Upper lobe of left lung (tissue), 4 donors: ENCODE data around the gene RNPS1.

ENCODE experiments used
- EP300 ChIP-seq, 4 donors: sonication (generic); formaldehyde crosslinking; IDR thresholded peaks; one replicate each; pipeline ENCODE4 v1.5.1; 2017; ENCODE audit warnings: antibody characterized with exemption in 4 of 4, control low read depth in 2 of 4
- POLR2AphosphoS5 ChIP-seq, 2 donors: sonication (generic); formaldehyde crosslinking; IDR thresholded peaks; one replicate each; pipeline ENCODE4 v1.5.1; 2017; ENCODE audit warnings: antibody characterized with exemption in 2 of 2
- TF ChIP-seq, protein P1 (sequence below), 6 experiments: fragments of 450-650 bp in 4 of 6; fragments of 200-600 bp in 2 of 6; sonication (generic) in 2 of 6; IDR thresholded peaks; one replicate each; pipeline ENCODE4 v1.5.1; 2016 to 2019; ENCODE audit warnings: antibody characterized with exemption in 6 of 6

GRCh38 chr16:2267913-2268666, at the start of gene RNPS1:
- TF ChIP-seq, protein P1, sequence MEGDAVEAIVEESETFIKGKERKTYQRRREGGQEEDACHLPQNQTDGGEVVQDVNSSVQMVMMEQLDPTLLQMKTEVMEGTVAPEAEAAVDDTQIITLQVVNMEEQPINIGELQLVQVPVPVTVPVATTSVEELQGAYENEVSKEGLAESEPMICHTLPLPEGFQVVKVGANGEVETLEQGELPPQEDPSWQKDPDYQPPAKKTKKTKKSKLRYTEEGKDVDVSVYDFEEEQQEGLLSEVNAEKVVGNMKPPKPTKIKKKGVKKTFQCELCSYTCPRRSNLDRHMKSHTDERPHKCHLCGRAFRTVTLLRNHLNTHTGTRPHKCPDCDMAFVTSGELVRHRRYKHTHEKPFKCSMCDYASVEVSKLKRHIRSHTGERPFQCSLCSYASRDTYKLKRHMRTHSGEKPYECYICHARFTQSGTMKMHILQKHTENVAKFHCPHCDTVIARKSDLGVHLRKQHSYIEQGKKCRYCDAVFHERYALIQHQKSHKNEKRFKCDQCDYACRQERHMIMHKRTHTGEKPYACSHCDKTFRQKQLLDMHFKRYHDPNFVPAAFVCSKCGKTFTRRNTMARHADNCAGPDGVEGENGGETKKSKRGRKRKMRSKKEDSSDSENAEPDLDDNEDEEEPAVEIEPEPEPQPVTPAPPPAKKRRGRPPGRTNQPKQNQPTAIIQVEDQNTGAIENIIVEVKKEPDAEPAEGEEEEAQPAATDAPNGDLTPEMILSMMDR (IDR thresholded peaks at IDR 0.05): peak in 3 of 6 experiments; percentile 26 to 40 (median 34)
- peak; percentile 99 to 100 for TF ChIP-seq POLR2AphosphoS5 (IDR thresholded peaks at IDR 0.05)
- TF ChIP-seq EP300 (IDR thresholded peaks at IDR 0.05): peak in 1 of 4 donors; percentile 61
